HepG2 (cell line): ENCODE measurements around the gene FKBP8. TPM values are rescaled to one million over a fixed set of nuclear protein-coding genes. Genes with fewer than 3 reads are reported as not detected.

Experiments
- BRD4 ChIP-seq: sonication (generic); formaldehyde crosslinking; IDR thresholded peaks from 2 replicates; pipeline ENCODE4 v1.4.0; 2020; ENCODE audit warnings: missing genetic modification reagents
- FOXA1 ChIP-seq, 2 experiments: fragments of 450-650 bp in 1 of 2; sonication (generic) in 1 of 2; formaldehyde crosslinking in 1 of 2; IDR thresholded peaks; 2 replicates each; pipeline versions ENCODE4 v1.4.0 to v1.6.1; 2016 to 2020; ENCODE audit warnings: missing genetic modification reagents in 1 of 2
- NCOA2 ChIP-seq: sonication (generic); formaldehyde crosslinking; IDR thresholded peaks from 2 replicates; pipeline ENCODE4 v1.8.0; 2022; ENCODE audit warnings: inconsistent platforms
- PPARG ChIP-seq: conservative IDR thresholded peaks from 2 replicates; pipeline ENCODE4 v1.6.1; 2016; ENCODE audit warnings: missing biosample characterization, missing genetic modification reagents
- SP5 ChIP-seq: IDR thresholded peaks from 2 replicates; pipeline ENCODE4 v1.6.1; 2016; ENCODE audit warnings: low read depth, borderline replicate concordance
- TEAD3 ChIP-seq: optimal IDR thresholded peaks from 2 replicates; pipeline ENCODE3; 2016; ENCODE audit warnings: borderline replicate concordance
- YEATS2 ChIP-seq: sonication (generic); formaldehyde crosslinking; IDR thresholded peaks from 2 replicates; pipeline ENCODE4 v1.4.0; 2020; ENCODE audit warnings: missing genetic modification reagents, borderline replicate concordance
- ZMYM3 ChIP-seq: sonication (generic); formaldehyde crosslinking; IDR thresholded peaks from 2 replicates; pipeline ENCODE4 v1.5.1; 2020; ENCODE audit warnings: mild to moderate bottlenecking, missing genetic modification reagents
- ZNF124 ChIP-seq: sonication (generic); formaldehyde crosslinking; IDR thresholded peaks from 2 replicates; pipeline ENCODE4 v1.4.0; 2020; ENCODE audit warnings: missing genetic modification reagents
- ZNF264 ChIP-seq: sonication (generic); formaldehyde crosslinking; IDR thresholded peaks from 2 replicates; pipeline ENCODE4 v1.4.0; 2020; ENCODE audit warnings: missing genetic modification reagents
- ZNF850 ChIP-seq: sonication (generic); formaldehyde crosslinking; conservative IDR thresholded peaks from 2 replicates; pipeline ENCODE4 v1.9.0; 2021; ENCODE audit warnings: mild to moderate bottlenecking, missing genetic modification reagents
- ZSCAN21 ChIP-seq: sonication (generic); formaldehyde crosslinking; IDR thresholded peaks from 2 replicates; pipeline ENCODE4 v1.8.0; 2022; ENCODE audit warnings: mild to moderate bottlenecking, missing genetic modification reagents, moderate library complexity, borderline replicate concordance
- polyA plus RNA-seq, 8 experiments: library from polyadenylated mRNA; depleted of rRNA in 3 of 8; stranded (reverse) in 7 of 8; unstranded in 1 of 8; fragments of >200 nt; fragmentation: Illumina TruSeq in 4 of 8; extraction: Trizol in 4 of 8; gene quantifications; 2 replicates each; pipeline versions ENCODE4 v1.2.1 to v1.2.3, GENCODE V29; 2011 to 2016; ENCODE audit warnings: low read depth in 4 of 8, missing spikeins in 1 of 8, mixed read lengths in 1 of 8; ENCODE audit not compliant: insufficient read depth in 1 of 8
- total RNA-seq, 5 experiments: library from RNA; depleted of rRNA; stranded (reverse); fragments of >200 nt; fragmentation: Illumina TruSeq; extraction: Trizol; gene quantifications; 2 replicates each; pipeline ENCODE4 v1.2.3, GENCODE V29; 2016; ENCODE audit warnings: low read depth in 1 of 5
- TF ChIP-seq, protein P1 (sequence below): sonication (generic); formaldehyde crosslinking; IDR thresholded peaks from 2 replicates; pipeline ENCODE4 v1.4.0; 2020; ENCODE audit warnings: mild to moderate bottlenecking, missing genetic modification reagents
- TF ChIP-seq, protein P2 (sequence below): sonication (generic); formaldehyde crosslinking; IDR thresholded peaks from 2 replicates; pipeline ENCODE4 v1.4.0; 2020; ENCODE audit warnings: missing genetic modification reagents, borderline replicate concordance
- TF ChIP-seq, protein P3 (sequence below): sonication (generic); formaldehyde crosslinking; IDR thresholded peaks from 2 replicates; pipeline ENCODE4 v1.8.0; 2022; ENCODE audit warnings: missing genetic modification reagents, mild to moderate bottlenecking, moderate library complexity, borderline replicate concordance
- TF ChIP-seq, protein P4 (sequence below): sonication (generic); formaldehyde crosslinking; IDR thresholded peaks from 2 replicates; pipeline ENCODE4 v1.5.1; 2020; ENCODE audit warnings: mild to moderate bottlenecking, missing genetic modification reagents, moderate library complexity

FKBP8 gene
- total and polyA plus RNA-seq, 2 of the 13 experiments (the other 11 are each of a cell fraction or from before 2014, with no cell fraction given): 81.7 to 93.9 TPM

DNA sequence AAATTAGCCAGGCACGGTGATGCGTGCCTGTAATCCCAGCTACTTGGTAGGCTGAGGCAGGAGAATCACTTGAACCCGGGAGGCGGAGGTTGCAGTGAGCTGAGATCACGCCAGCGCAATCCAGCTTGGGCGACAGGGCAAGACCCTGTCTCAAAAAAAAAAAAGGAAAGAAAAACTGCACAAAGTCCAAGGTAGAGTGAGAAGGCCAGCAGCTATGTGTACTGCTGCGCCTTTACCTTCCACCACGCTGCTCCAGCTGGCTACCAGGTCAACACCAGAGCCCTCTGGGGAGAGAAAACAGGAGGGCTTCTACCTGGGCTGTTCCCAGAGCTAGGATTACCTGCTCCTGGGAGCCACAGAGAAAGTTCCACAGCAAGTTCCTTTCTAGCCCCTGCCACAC is 24.7 kb downstream of the FKBP8 start (continued):
- TF ChIP-seq TEAD3 (CRISPR knock-in tag) (peak; percentile 55), FOXA1 (IDR thresholded peaks at IDR 0.05) (no peak), FOXA1 (CRISPR knock-in tag; IDR thresholded peaks at IDR 0.05) (peak; percentile 78), BRD4 (no peak), ZNF850 (0 out of 2 replicates have a peak, but pooled peaks have one; percentile 12), ZNF264 (CRISPR knock-in tag) (0 out of 2 replicates have a peak, but pooled peaks have one; percentile 47), YEATS2 (CRISPR knock-in tag) (no peak), ZMYM3 (CRISPR knock-in tag) (peak; percentile 54; the same call in 1 of the 2 replicates), NCOA2 (CRISPR knock-in tag) (peak; percentile 54), ZSCAN21 (CRISPR knock-in tag) (peak; percentile 59; the same call in 1 of the 2 replicates), SP5 (CRISPR knock-in tag) (peak; percentile 46; the same call in 1 of the 2 replicates), ZNF124 (CRISPR knock-in tag) (no peak), PPARG (peak; percentile 66)
- TF ChIP-seq, protein P1, sequence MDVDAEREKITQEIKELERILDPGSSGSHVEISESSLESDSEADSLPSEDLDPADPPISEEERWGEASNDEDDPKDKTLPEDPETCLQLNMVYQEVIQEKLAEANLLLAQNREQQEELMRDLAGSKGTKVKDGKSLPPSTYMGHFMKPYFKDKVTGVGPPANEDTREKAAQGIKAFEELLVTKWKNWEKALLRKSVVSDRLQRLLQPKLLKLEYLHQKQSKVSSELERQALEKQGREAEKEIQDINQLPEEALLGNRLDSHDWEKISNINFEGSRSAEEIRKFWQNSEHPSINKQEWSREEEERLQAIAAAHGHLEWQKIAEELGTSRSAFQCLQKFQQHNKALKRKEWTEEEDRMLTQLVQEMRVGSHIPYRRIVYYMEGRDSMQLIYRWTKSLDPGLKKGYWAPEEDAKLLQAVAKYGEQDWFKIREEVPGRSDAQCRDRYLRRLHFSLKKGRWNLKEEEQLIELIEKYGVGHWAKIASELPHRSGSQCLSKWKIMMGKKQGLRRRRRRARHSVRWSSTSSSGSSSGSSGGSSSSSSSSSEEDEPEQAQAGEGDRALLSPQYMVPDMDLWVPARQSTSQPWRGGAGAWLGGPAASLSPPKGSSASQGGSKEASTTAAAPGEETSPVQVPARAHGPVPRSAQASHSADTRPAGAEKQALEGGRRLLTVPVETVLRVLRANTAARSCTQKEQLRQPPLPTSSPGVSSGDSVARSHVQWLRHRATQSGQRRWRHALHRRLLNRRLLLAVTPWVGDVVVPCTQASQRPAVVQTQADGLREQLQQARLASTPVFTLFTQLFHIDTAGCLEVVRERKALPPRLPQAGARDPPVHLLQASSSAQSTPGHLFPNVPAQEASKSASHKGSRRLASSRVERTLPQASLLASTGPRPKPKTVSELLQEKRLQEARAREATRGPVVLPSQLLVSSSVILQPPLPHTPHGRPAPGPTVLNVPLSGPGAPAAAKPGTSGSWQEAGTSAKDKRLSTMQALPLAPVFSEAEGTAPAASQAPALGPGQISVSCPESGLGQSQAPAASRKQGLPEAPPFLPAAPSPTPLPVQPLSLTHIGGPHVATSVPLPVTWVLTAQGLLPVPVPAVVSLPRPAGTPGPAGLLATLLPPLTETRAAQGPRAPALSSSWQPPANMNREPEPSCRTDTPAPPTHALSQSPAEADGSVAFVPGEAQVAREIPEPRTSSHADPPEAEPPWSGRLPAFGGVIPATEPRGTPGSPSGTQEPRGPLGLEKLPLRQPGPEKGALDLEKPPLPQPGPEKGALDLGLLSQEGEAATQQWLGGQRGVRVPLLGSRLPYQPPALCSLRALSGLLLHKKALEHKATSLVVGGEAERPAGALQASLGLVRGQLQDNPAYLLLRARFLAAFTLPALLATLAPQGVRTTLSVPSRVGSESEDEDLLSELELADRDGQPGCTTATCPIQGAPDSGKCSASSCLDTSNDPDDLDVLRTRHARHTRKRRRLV (CRISPR knock-in tag): no peak
- TF ChIP-seq, protein P2, sequence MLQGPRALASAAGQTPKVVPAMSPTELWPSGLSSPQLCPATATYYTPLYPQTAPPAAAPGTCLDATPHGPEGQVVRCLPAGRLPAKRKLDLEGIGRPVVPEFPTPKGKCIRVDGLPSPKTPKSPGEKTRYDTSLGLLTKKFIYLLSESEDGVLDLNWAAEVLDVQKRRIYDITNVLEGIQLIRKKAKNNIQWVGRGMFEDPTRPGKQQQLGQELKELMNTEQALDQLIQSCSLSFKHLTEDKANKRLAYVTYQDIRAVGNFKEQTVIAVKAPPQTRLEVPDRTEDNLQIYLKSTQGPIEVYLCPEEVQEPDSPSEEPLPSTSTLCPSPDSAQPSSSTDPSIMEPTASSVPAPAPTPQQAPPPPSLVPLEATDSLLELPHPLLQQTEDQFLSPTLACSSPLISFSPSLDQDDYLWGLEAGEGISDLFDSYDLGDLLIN (CRISPR knock-in tag): no peak
- TF ChIP-seq, protein P3, sequence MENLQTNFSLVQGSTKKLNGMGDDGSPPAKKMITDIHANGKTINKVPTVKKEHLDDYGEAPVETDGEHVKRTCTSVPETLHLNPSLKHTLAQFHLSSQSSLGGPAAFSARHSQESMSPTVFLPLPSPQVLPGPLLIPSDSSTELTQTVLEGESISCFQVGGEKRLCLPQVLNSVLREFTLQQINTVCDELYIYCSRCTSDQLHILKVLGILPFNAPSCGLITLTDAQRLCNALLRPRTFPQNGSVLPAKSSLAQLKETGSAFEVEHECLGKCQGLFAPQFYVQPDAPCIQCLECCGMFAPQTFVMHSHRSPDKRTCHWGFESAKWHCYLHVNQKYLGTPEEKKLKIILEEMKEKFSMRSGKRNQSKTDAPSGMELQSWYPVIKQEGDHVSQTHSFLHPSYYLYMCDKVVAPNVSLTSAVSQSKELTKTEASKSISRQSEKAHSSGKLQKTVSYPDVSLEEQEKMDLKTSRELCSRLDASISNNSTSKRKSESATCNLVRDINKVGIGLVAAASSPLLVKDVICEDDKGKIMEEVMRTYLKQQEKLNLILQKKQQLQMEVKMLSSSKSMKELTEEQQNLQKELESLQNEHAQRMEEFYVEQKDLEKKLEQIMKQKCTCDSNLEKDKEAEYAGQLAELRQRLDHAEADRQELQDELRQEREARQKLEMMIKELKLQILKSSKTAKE (CRISPR knock-in tag): 0 out of 2 replicates have a peak, but pooled peaks have one; percentile 24
- TF ChIP-seq, protein P4, sequence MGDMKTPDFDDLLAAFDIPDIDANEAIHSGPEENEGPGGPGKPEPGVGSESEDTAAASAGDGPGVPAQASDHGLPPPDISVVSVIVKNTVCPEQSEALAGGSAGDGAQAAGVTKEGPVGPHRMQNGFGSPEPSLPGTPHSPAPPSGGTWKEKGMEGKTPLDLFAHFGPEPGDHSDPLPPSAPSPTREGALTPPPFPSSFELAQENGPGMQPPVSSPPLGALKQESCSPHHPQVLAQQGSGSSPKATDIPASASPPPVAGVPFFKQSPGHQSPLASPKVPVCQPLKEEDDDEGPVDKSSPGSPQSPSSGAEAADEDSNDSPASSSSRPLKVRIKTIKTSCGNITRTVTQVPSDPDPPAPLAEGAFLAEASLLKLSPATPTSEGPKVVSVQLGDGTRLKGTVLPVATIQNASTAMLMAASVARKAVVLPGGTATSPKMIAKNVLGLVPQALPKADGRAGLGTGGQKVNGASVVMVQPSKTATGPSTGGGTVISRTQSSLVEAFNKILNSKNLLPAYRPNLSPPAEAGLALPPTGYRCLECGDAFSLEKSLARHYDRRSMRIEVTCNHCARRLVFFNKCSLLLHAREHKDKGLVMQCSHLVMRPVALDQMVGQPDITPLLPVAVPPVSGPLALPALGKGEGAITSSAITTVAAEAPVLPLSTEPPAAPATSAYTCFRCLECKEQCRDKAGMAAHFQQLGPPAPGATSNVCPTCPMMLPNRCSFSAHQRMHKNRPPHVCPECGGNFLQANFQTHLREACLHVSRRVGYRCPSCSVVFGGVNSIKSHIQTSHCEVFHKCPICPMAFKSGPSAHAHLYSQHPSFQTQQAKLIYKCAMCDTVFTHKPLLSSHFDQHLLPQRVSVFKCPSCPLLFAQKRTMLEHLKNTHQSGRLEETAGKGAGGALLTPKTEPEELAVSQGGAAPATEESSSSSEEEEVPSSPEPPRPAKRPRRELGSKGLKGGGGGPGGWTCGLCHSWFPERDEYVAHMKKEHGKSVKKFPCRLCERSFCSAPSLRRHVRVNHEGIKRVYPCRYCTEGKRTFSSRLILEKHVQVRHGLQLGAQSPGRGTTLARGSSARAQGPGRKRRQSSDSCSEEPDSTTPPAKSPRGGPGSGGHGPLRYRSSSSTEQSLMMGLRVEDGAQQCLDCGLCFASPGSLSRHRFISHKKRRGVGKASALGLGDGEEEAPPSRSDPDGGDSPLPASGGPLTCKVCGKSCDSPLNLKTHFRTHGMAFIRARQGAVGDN: peak; percentile 74
